Motor neuron (in vitro differentiated cells): ENCODE data around the gene TRIM62. TPM values are rescaled to one million over a fixed set of nuclear protein-coding genes. Genes with fewer than 3 reads are reported as not detected.
"Not testable (repeated sequence)": the region's sequence is repeated elsewhere in the genome, so short reads cannot be mapped to it uniquely, and the experiment has no call there.

ENCODE experiments used
- ATAC-seq, 8 experiments: fragments of 200-7000 bp; cut with Tn5 transposase; replicated peaks in 6 of 8; 2 replicates each; pipeline ENCODE4 v1.8.0; 2021; ENCODE audit warnings: mild to moderate bottlenecking in 8 of 8, moderate library complexity in 8 of 8
- H3K27ac ChIP-seq, 2 donors: fragments of 250-450 bp; sonication (Bioruptor Pico); 2 replicates each; pipeline ENCODE4 v1.9.0; 2021; ENCODE audit warnings: antibody characterized with exemption in 2 of 2, mild to moderate bottlenecking in 2 of 2, moderate library complexity in 1 of 2
- H3K4me1 ChIP-seq, 2 donors: fragments of 250-450 bp; sonication (Bioruptor Pico); replicated peaks in 1 of 2; 2 replicates each; pipeline ENCODE4 v1.6.1; 2021; ENCODE audit warnings: antibody characterized with exemption in 2 of 2, mild to moderate bottlenecking in 2 of 2, moderate library complexity in 1 of 2
- H3K4me3 ChIP-seq, 5 donors: fragments of 250-450 bp; sonication (Bioruptor Pico); 2 replicates each; pipeline ENCODE4 v1.9.0; 2021; ENCODE audit warnings: antibody characterized with exemption in 5 of 5, mild to moderate bottlenecking in 5 of 5, moderate library complexity in 4 of 5
- WGBS, 10 experiments: fragments of 450-650 bp; shearing (Covaris generic); methylation state at CpG; one replicate each; pipeline ENCODE4 v1.0.0; 2022; 5-methylcytosine and 5-hydroxymethylcytosine counted together
- in situ Hi-C, 9 experiments: fragments of 400-800 bp; cut with MboI; loops; one replicate each; pipeline ENCODE4 v1.15.0; 2021; ENCODE audit warnings: low sequenced_read_pairs in 9 of 9, low pct_unique_long_range_greater_than_20kb in 2 of 9; ENCODE audit not compliant: unreplicated experiment in 9 of 9
- total RNA-seq, 8 experiments: library from RNA; unstranded; fragments of 300-600 nt; gene quantifications; 2 replicates each; pipeline versions ENCODE4 v1.2.3 to v1.2.4, GENCODE V29; 2022

Gene TRIM62
- total RNA-seq, 8 experiments from 2014 or later: 2.5 to 12.6 (median 7.7) TPM

DNA sequence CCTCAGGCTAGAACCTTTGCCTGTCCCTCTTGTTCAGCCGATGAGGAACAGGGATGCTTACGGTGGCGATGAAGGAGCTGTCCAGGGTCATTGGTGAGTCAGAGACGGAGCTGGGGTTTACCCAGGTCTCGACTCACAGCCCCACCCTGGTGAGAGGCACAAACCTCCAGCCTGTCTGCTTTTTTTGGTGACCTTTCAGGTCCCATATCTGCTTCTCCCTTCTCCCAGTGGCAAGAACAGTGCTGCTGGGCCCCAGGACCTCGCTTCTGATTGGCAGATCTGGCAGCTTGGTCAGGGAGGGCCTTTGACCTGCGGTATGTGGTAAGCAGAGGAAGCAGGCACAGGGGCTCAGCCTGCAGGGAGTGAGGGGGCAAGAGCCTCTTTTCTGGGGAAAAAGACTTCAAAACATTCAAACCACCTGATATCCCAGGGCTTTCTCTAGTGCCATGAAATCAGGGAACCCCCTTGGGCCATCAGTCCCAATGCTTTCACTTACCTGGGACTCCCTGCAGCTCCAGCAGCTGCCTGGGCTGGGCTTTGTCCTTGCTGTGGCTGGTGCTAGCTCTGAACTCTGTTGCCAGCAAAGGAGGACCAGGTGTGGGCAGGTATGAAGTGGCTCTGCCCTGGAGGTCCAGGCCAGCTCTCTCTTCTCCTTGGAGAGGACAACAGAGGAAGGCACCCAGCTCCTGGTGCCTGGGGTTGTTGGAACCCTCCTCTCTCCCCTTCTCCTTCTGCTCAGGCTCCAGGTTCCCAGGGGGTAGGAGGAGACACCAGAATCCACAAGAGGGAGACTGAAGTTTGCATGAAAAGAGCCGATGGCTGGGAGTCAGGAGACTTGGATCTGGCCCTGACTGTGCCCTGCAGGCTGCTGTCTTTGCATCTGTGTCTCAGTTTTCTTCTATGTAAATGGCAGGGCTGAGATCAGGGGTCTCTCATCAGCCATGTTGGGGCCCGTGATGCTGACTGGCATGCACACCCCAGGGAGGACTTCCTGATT is 41.4 kb downstream of the TRIM62 start:
- Histone ChIP-seq H3K4me1 (peaks cover 0 to 2% of the 10 kb centered on the region in 2 donors), H3K4me3 (no peak overlapping the region), H3K27ac (no peak overlapping the region)
- ATAC-seq: peak; percentile 35 to 71 (median 59)
- in situ Hi-C loops: loop anchor here in 3 of 9 experiments (25.0 kb wide), 1 partner anchor 322 kb away; the partner anchor contains the start of gene ZSCAN20 (in 3 of the 3)
- 17 to 80% (median 70%) methylated on average over 1 to 8 of the region's 9 CpGs; no CpG with 5 or more reads in 3 of the 10 experiments for WGBS, 10 experiments

DNA sequence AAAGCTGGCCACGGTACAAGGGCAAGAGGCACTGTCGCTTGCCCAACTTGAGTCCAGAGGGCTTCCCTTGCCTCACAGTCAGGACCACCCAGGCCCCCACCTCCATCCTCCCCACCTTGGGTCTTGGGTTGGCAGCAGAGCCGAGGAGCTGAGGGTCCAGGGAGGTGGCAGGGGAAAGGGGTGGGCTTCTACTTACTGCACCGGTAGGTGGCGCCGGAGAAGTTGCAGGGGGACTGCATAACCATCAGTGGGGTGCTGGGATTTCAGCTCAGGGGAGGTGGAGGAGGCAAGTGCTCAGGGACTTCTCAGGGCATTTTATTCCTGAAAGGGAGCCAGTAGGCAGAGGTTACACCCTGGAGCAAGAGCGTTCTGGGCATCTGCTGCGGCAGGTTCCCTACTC is 44.0 kb downstream of the TRIM62 start:
- Histone ChIP-seq H3K4me1 (peaks cover 0 to 2% of the 10 kb centered on the region in 2 donors), H3K4me3 (no peak overlapping the region), H3K27ac (no peak overlapping the region)
- WGBS, 10 experiments: 10 to 100% (median 67%) methylated on average over 1 to 5 of the region's 8 CpGs; no CpG with 5 or more reads in 5 of the 10 experiments
- in situ Hi-C loops: loop anchor here in 3 of 9 experiments (25.0 kb wide), 1 partner anchor 325 kb away; the partner anchor contains the start of gene ZSCAN20 (in 3 of the 3)
- peak in 6 of 8 experiments; percentile 43 to 77 (median 64) for ATAC-seq

DNA sequence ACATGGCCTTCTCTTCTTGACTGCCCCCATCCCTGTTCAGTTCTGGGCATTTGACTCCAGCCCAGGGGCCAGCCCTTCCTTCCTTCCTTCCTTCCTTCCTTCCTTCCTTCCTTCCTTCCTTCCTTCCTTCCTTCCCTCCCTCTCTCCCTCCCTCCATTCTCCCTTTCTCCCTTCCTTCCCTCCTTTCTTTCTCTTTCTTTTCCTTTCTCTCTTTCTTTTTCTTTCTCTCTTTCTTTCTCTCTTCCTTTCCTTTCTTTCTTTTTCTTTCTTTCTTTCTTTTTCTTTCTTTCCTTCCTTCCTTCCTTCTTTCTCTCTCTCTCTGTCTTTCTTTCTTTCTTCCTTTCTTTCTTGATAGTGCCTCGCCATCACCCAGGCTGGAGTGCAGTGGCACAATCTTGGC is 45.8 kb downstream of the TRIM62 start:
- WGBS, 10 experiments: 60 to 100% (median 88%) methylated on average over 1 of the region's 1 CpG; no CpG with 5 or more reads in 1 of the 10 experiments
- H3K27ac ChIP-seq, H3K4me1 ChIP-seq, H3K4me3 ChIP-seq, ATAC-seq: not testable (repeated sequence)
- in situ Hi-C loops: loop anchor here in 3 of 9 experiments (25.0 kb wide), 1 partner anchor 326 kb away; the partner anchor contains the start of gene ZSCAN20 (in 3 of the 3)

DNA sequence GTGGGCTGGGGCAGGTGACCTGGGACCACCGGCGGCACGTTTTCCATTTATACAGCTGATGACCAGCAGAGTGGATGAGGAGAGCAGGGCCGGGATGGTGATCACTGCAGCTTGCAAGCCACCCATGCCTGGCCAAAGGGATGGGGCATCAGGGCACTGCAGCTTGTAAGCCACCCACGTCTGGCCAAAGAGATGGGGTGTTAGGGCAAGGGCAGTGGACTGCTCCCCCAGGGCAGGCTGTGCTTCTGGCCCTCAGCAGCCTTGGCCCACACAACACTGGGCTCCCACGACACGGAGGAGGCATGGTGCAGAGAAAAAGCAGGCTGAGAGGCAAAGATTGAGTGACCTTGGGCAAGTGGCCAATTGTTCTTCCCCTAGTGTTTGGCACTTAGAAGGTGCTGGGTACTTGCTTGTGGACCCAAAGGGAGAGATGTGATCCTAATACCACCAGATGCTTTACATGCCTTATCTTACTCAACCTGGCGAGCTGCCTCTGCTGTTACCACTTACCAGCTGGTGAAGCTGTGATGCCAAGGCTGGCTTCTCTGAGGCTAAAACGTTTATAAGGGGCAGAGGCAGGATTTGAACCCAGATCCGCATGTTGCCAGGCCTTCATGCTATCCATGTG is 48.3 kb downstream of the TRIM62 start:
- Histone ChIP-seq H3K27ac (no peak overlapping the region), H3K4me1 (no peaks in the 10 kb centered on the region), H3K4me3 (no peak overlapping the region)
- WGBS, 10 experiments: 50 to 86% (median 75%) methylated on average over 2 to 9 of the region's 10 CpGs; no CpG with 5 or more reads in 4 of the 10 experiments
- no peak for ATAC-seq
- in situ Hi-C loops: loop anchor here in 3 of 9 experiments (25.0 kb wide), 1 partner anchor 329 kb away; the partner anchor contains the start of gene ZSCAN20 (in 3 of the 3)

DNA sequence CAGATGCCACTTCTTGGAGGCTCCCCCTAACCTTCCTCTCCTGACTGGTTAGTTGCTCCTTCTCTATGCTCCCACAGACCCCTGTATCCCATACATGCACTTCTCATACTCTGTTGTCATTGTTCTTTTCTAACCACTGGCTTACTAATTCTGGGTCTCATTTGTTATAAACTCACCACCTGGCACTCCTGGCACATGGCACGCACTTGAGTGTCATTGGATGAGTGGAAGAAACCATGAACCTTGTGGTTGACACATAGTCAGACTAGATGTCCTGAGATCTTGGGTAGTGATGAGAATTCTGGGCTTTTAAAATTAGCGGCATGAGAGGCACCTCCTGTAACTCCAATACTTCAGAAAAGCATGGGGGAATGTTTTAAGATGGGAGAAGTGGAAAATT is 49.3 kb downstream of the TRIM62 start:
- Histone ChIP-seq H3K27ac (no peak overlapping the region), H3K4me1 (no peaks in the 10 kb centered on the region), H3K4me3 (no peak overlapping the region)
- WGBS, 10 experiments: 80 to 100% (median 95%) methylated on average over 1 to 2 of the region's 2 CpGs; no CpG with 5 or more reads in 4 of the 10 experiments
- no peak for ATAC-seq
- in situ Hi-C loops: loop anchor here in 3 of 9 experiments (25.0 kb wide), 1 partner anchor 330 kb away; the partner anchor contains the start of gene ZSCAN20 (in 3 of the 3)

DNA sequence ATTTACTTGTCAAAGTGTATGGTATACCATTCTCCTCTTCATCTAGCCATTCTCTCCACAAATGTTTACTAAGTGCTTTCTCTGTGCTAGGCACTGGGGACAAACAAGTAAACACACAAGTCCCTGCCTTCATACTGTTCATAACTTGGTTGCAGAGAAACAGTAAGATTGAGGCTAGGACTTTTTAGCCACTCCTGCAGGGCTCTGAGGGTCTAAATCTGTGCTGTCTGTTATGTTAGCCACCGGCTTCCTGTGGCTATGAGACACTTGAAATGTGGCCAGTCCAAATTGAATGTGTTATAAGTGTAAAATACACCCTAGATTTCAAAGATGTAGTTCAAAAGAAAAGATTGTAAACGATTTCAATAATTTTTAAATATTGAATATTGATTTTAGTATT is 50.7 kb downstream of the TRIM62 start:
- no peak overlapping the region for H3K4me3 ChIP-seq
- no peak for ATAC-seq
- H3K4me1 ChIP-seq: no peaks in the 10 kb centered on the region
- in situ Hi-C loops: loop anchor here in 3 of 9 experiments (25.0 kb wide), 1 partner anchor 331 kb away; the partner anchor contains the start of gene ZSCAN20 (in 3 of the 3)
- H3K27ac ChIP-seq: no peak overlapping the region
- 7 to 82% (median 50%) methylated on average over 1 to 2 of the region's 2 CpGs for WGBS, 10 experiments

DNA sequence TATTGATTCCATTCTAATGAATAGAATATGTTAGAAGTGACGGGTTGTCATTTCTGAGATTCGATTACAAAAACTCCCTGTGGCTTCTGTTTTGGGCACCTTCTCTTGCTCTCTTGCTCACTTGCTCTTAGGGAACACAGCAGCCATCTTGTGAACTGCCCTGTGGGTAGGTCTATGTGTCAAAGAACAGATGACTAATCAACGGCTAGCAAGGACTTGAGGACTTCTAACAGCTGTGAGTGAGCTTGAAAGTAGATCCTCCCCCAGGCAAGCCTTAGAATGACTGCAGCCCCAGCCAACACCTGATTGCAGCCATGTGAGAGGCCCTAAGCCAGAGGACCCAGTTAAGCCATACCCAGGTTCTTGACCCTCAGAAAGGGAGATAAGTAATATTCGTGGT is 51.5 kb downstream of the TRIM62 start:
- Histone ChIP-seq H3K27ac (no peak overlapping the region), H3K4me1 (no peaks in the 10 kb centered on the region), H3K4me3 (no peak overlapping the region)
- WGBS, 10 experiments: 40 to 85% (median 71%) methylated on average over 1 to 4 of the region's 4 CpGs; no CpG with 5 or more reads in 2 of the 10 experiments
- ATAC-seq: no peak
- in situ Hi-C loops: loop anchor here in 3 of 9 experiments (25.0 kb wide), 1 partner anchor 332 kb away; the partner anchor contains the start of gene ZSCAN20 (in 3 of the 3)

DNA sequence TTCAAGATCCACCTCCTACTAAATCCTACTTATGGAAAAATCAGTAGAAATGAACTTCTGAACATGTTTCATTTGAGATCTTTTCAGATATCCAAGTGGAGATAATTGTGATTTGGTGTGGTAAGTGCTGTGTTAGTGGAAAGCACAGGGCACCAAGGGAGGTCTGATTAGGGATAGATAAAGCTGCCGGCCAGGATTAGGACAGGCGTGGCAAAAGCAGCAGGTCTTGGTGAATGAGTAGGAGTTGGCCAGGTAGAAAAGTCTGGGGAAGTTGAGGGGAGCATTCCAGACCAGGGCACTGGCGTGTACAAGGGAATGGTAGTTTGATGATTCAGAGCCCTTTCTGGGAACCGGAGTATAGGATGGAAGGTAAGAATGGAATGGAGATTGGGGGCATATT is 53.1 kb downstream of the TRIM62 start:
- in situ Hi-C loops: loop anchor here in 3 of 9 experiments (25.0 kb wide), 1 partner anchor 334 kb away; the partner anchor contains the start of gene ZSCAN20 (in 3 of the 3)
- H3K4me3 ChIP-seq: no peak overlapping the region
- no peak overlapping the region for H3K27ac ChIP-seq
- H3K4me1 ChIP-seq: no peaks in the 10 kb centered on the region
- no peak for ATAC-seq
- 39 to 100% (median 89%) methylated on average over 1 to 4 of the region's 4 CpGs for WGBS, 10 experiments

DNA sequence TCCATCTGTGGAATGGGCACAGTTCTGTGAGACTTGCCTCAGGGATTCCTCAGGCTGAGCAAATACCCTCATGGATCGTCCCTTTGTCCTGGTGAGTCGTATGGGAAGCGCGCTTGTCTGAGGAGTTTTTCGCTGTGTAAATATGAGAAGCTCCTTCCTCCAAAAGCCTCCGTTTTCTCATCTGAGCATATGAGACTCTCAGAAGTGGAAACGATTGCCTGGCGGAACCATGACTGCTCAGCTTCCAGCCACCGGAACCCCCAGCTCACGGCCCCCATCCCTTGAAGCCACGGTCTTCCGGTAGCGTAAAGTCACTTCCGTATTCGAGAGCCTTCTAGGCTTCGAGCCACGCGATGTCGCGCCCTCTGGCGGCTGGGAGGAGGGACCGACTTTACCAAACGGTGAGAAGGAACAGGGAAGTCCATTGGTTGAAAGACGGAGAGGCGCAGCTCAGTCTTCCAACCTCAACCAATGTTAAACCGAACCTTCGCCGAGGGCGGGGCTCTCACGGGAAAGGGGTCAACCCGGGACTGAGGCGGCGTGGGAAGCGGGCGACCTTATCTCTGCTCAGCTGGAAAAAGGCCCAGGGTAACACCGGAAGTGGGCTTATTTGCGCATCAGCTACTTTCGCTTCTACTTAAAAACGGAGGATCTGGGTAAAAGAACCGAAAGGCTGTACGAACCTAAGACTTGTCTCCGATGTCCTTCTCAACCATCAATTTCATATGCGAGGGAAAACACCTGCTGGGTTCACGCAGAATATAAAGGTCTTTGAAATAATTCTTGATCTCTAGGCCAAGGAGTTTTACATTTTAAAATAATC is 54.6 kb downstream of the TRIM62 start:
- Histone ChIP-seq H3K27ac (no peak overlapping the region), H3K4me1 (no peaks in the 10 kb centered on the region), H3K4me3 (peak overlapping the region in 4 of 5 donors; percentile 5 to 81 (median 28))
- peak; percentile 33 to 99 (median 96) for ATAC-seq
- in situ Hi-C loops: loop anchor here in 3 of 9 experiments (25.0 kb wide), 1 partner anchor 335 kb away; the partner anchor contains the start of gene ZSCAN20 (in 3 of the 3)
- WGBS, 10 experiments: 0 to 94% (median 48%) methylated on average over 2 to 44 of the region's 44 CpGs; no CpG with 5 or more reads in 2 of the 10 experiments

DNA sequence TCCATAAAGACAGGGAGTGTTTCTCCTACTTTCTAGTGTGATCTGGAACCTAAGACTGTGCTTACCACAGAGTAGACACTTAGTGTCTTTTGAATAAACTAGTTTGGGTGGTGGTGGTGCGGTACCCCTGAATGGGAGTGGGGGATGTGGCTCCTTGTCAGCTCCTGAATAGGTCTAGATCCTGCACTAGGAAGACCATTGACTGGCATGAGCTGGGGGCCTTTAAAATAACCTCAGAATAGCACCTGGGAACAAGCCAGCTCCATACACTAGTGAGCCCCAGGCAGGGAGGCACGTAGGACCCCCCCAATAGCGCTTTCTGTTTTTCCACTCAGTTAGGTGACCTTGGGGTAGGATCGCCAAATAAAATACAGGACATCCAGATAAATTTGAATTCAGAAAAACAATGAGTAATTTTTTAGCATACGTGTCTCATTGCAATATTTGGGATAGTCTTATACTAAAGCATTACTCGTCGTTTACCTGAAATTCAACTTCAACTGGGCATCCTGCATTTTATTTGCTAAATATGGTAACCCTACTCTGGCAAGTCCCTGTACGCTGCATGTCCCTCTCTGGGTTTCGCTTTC is 55.3 kb downstream of the TRIM62 start:
- H3K4me1 ChIP-seq: no peaks in the 10 kb centered on the region
- H3K27ac ChIP-seq: no peak overlapping the region
- WGBS, 10 experiments: 17 to 97% (median 89%) methylated on average over 4 to 9 of the region's 9 CpGs; no CpG with 5 or more reads in 3 of the 10 experiments
- in situ Hi-C loops: loop anchor here in 3 of 9 experiments (25.0 kb wide), 1 partner anchor 336 kb away; the partner anchor contains the start of gene ZSCAN20 (in 3 of the 3)
- no peak for ATAC-seq
- H3K4me3 ChIP-seq: peak overlapping the region in 4 of 5 donors; percentile 5 to 81 (median 28)

DNA sequence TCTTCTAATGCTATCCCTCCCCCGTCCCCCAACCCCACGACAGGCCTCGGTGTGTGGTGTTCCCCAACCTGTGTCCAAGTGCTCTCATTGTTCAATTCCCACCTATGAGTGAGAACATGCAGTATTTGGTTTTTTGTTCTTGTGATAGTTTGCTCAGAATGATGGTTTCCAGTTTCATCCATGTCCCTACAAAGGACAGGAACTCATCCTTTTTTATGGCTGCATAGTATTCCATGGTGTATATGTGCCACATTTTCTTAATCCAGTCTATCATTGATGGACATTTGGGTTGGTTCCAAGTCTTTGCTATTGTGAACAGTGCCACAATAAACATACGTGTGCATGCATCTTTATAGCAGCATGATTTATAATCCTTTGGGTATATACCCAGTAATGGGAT is 57.2 kb downstream of the TRIM62 start:
- in situ Hi-C loops: loop anchor here in 3 of 9 experiments (25.0 kb wide), 2 partner anchors 88 to 338 kb away; partner anchors contain the start of gene ZSCAN20 (in 3 of the 3)
- 100% methylated on average over 1 of the region's 4 CpGs; no CpG with 5 or more reads in 9 of the 10 experiments for WGBS, 10 experiments
- not testable (repeated sequence) for ATAC-seq, H3K4me3 ChIP-seq, H3K4me1 ChIP-seq, H3K27ac ChIP-seq
